PC-9 (cell line): ENCODE data around the gene C5orf15. TPM values are rescaled to one million over a fixed set of nuclear protein-coding genes. Genes with fewer than 3 reads are reported as not detected.
"Not testable (repeated sequence)": the region's sequence is repeated elsewhere in the genome, so short reads cannot be mapped to it uniquely, and the experiment has no call there.

Experiments used
- BruUV-seq: library from RNA; stranded (reverse); fragments of 400-500 nt; replicated peaks from 2 replicates; lab custom pipeline; 2021; lab: Mats Ljungman, UMichigan
- CTCF ChIA-PET: fragments of 300-600 bp; sonication (Branson Sonifier 250); formaldehyde crosslinking; loops from one replicate; lab custom pipeline; 2022; ENCODE audit warnings: antibody characterized with exemption; lab: Charles Lee
- POLR2A ChIA-PET: fragments of 300-600 bp; sonication (Branson Sonifier 250); formaldehyde crosslinking; loops from one replicate; lab custom pipeline; 2022; ENCODE audit warnings: antibody characterized with exemption; ENCODE audit not compliant: unreplicated experiment; lab: Charles Lee
- DNase-seq, 2 experiments: peaks; one replicate each; pipeline versions ENCODE4 v3.0.0 to v3.0.0-alpha.2; 2015 to 2022; ENCODE audit warnings: mixed read lengths in 1 of 2
- H2AFZ ChIP-seq: fragments of 200-600 bp; sonication (generic); 2 replicates; pipeline ENCODE4 v1.8.1; 2017; ENCODE audit warnings: antibody characterized with exemption
- H3F3A ChIP-seq: fragments of 200-600 bp; sonication (generic); 2 replicates; pipeline ENCODE4 v1.8.1; 2017; ENCODE audit warnings: antibody characterized with exemption, mild to moderate bottlenecking, low read depth; ENCODE audit not compliant: insufficient read depth
- H3K27ac ChIP-seq: fragments of 200-600 bp; sonication (generic); 2 replicates; pipeline ENCODE4 v1.6.1; 2016; ENCODE audit warnings: mixed run types
- H3K27me3 ChIP-seq: fragments of 200-600 bp; sonication (generic); 2 replicates; pipeline ENCODE4 v1.6.1; 2016; ENCODE audit warnings: low read depth, mixed run types; ENCODE audit not compliant: insufficient read depth
- H3K36me3 ChIP-seq: fragments of 200-600 bp; sonication (generic); 2 replicates; pipeline ENCODE4 v1.6.1; 2016; ENCODE audit warnings: low read depth, mixed run types
- H3K4me1 ChIP-seq: fragments of 200-600 bp; sonication (generic); replicated peaks from 2 replicates; pipeline ENCODE4 v1.6.1; 2016; ENCODE audit warnings: mixed run types; ENCODE audit not compliant: insufficient read depth
- H3K4me2 ChIP-seq: fragments of 200-600 bp; sonication (generic); 2 replicates; pipeline ENCODE4 v1.6.1; 2017; ENCODE audit warnings: mixed run types
- H3K4me3 ChIP-seq: fragments of 200-600 bp; sonication (generic); 2 replicates; pipeline ENCODE4 v1.6.1; 2016; ENCODE audit warnings: mixed run types
- H3K79me2 ChIP-seq: fragments of 200-600 bp; sonication (generic); 2 replicates; pipeline ENCODE4 v1.6.1; 2017; ENCODE audit warnings: low read depth, mixed run types
- H3K9me2 ChIP-seq: fragments of 200-600 bp; sonication (generic); 2 replicates; pipeline ENCODE4 v1.8.1; 2017; ENCODE audit warnings: mild to moderate bottlenecking; ENCODE audit not compliant: insufficient read depth
- H3K9me3 ChIP-seq: fragments of 200-600 bp; sonication (generic); 2 replicates; pipeline ENCODE4 v1.8.1; 2016; ENCODE audit warnings: low read depth; ENCODE audit not compliant: insufficient read depth
- H4K20me1 ChIP-seq: fragments of 200-600 bp; sonication (generic); 2 replicates; pipeline ENCODE4 v1.8.1; 2017; ENCODE audit not compliant: insufficient read depth
- CTCF ChIP-seq: fragments of 200-600 bp; sonication (generic); conservative IDR thresholded peaks from 2 replicates; pipeline ENCODE4 v1.6.1; 2017; ENCODE audit warnings: mixed run types, antibody characterized with exemption, mild to moderate bottlenecking, moderate library complexity
- EZH2 ChIP-seq: fragments of 200-600 bp; sonication (generic); IDR thresholded peaks from 2 replicates; pipeline ENCODE4 v1.8.0; 2017; ENCODE audit warnings: antibody characterized with exemption, low read depth
- intact Hi-C: fragments of 100-400 bp; cut with micrococcal nuclease; formaldehyde crosslinking; loops from one replicate; pipeline ENCODE4 v1.10.0; 2022; ENCODE audit not compliant: unreplicated experiment
- total RNA-seq: library from RNA; stranded (reverse); gene quantifications from 2 replicates; pipeline ENCODE4 v1.2.3, GENCODE V29; 2021

Gene C5orf15
- total RNA-seq, 1 experiment from 2014 or later: 45.0 TPM

GRCh38 chr5:133936651-133937015, 31.8 kb downstream of the C5orf15 start:
- H3F3A ChIP-seq: peaks cover 38% of the 10 kb centered on the region
- ChIA-PET POLR2A (no interaction called here), CTCF (no interaction called here)
- peaks cover 51% of the 10 kb centered on the region for H3K4me1 ChIP-seq
- BruUV-seq: no TSS peak
- peak overlapping the region; percentile 99 for H3K27ac ChIP-seq
- no peak for DNase-seq
- H2AFZ ChIP-seq: no peak overlapping the region
- H3K4me3 ChIP-seq: no peak overlapping the region
- no peaks in the 10 kb centered on the region for H3K79me2 ChIP-seq
- H4K20me1 ChIP-seq: no peaks in the 10 kb centered on the region
- no peak for TF ChIP-seq CTCF
- H3K36me3 ChIP-seq: no peaks in the 10 kb centered on the region
- H3K9me3 ChIP-seq: no peaks in the 10 kb centered on the region; the same call in 1 of the 2 replicates
- no peaks in the 10 kb centered on the region for H3K9me2 ChIP-seq
- intact Hi-C loops: no loop called here
- no peaks in the 10 kb centered on the region for H3K27me3 ChIP-seq
- peak overlapping the region; percentile 62 for H3K4me2 ChIP-seq

GRCh38 chr5:133935991-133936650, 32.3 kb downstream of the C5orf15 start:
- H4K20me1 ChIP-seq, intact Hi-C loops, BruUV-seq, DNase-seq, H3K79me2 ChIP-seq, H3K27me3 ChIP-seq, H3K4me2 ChIP-seq, POLR2A ChIA-PET, CTCF ChIA-PET, H3K36me3 ChIP-seq, H2AFZ ChIP-seq, H3K4me3 ChIP-seq, H3K9me3 ChIP-seq, H3K9me2 ChIP-seq: not testable (repeated sequence)
- Histone ChIP-seq H3K27ac (peak overlapping the region; percentile 99), H3K4me1 (peaks cover 51% of the 10 kb centered on the region), H3F3A (peaks cover 38% of the 10 kb centered on the region)

- Histone ChIP-seq H3K79me2 (no peaks in the 10 kb centered on the region), H3K36me3 (no peaks in the 10 kb centered on the region), H3K9me2 (no peaks in the 10 kb centered on the region)
Measured at GRCh38 chr5:133935667-133935940, 32.8 kb downstream of the C5orf15 start.

More at GRCh38 chr5:133935667-133935940, 32.8 kb downstream of the C5orf15 start:
- ChIA-PET CTCF (no interaction called here), POLR2A (no interaction called here)
- H3K27ac ChIP-seq: no peak overlapping the region
- no peak for DNase-seq
- no peak overlapping the region for H3K4me3 ChIP-seq
- BruUV-seq: no TSS peak
- H3F3A ChIP-seq: peaks cover 38% of the 10 kb centered on the region
- intact Hi-C loops: no loop called here
- no peaks in the 10 kb centered on the region; the same call in 1 of the 2 replicates for H3K9me3 ChIP-seq
- no peaks in the 10 kb centered on the region for H3K27me3 ChIP-seq
- peaks cover 47% of the 10 kb centered on the region for H3K4me1 ChIP-seq
- no peaks in the 10 kb centered on the region for H4K20me1 ChIP-seq
- no peak overlapping the region for H3K4me2 ChIP-seq
- TF ChIP-seq EZH2: no peak
- TF ChIP-seq CTCF: no peak
- H2AFZ ChIP-seq: no peak overlapping the region
